ENCODE data around the gene ZNF521. TPM values are rescaled to one million over a fixed set of nuclear protein-coding genes. Genes with fewer than 3 reads are reported as not detected.

The ZNF521 gene
- total RNA-seq, 2 donors from 2014 or later, result 8.0 to 17.2 TPM

- Histone ChIP-seq H3K4me3 (no peak overlapping the region), H3K4me1 (ENCODE audit: control insufficient read depth in 1 of 2, low read depth in 2 of 2) (no peaks in the 10 kb centered on the region), H3K27ac (no peak overlapping the region), H3K36me3 (no peaks in the 10 kb centered on the region), H3K27me3 (replicated peaks; ENCODE audit: insufficient read depth) (no peaks in the 10 kb centered on the region), H3K9me3 (no peaks in the 10 kb centered on the region)
- DNase-seq (ENCODE audit: low spot score) (no peak), ATAC-seq (ENCODE audit: insufficient number of reproducible peaks, low FRiP score, low read depth) (no peak)
- TF ChIP-seq CTCF (IDR thresholded peaks at IDR 0.05), result no peak
Observed at GRCh38 chr18:25147877-25148488, 204.0 kb downstream of the ZNF521 start.

GRCh38 chr18:25146512-25146910 is 205.5 kb downstream of the ZNF521 start:
- H3K27ac ChIP-seq, result no peak overlapping the region
- ATAC-seq (ENCODE audit: insufficient number of reproducible peaks, low FRiP score, low read depth) (no peak), DNase-seq (ENCODE audit: low spot score) (no peak)
- H3K27me3 ChIP-seq (replicated peaks; ENCODE audit: insufficient read depth), result no peaks in the 10 kb centered on the region
- no peaks in the 10 kb centered on the region for H3K9me3 ChIP-seq
- no peaks in the 10 kb centered on the region for H3K4me1 ChIP-seq (ENCODE audit: control insufficient read depth in 1 of 2, low read depth in 2 of 2)
- no peaks in the 10 kb centered on the region for H3K36me3 ChIP-seq
- H3K4me3 ChIP-seq, result no peak overlapping the region
- TF ChIP-seq CTCF (IDR thresholded peaks at IDR 0.05), result no peak

- Histone ChIP-seq H3K36me3 (no peaks in the 10 kb centered on the region), H3K9me3 (no peaks in the 10 kb centered on the region), H3K27ac (no peak overlapping the region), H3K4me1 (ENCODE audit: control insufficient read depth in 1 of 2, low read depth in 2 of 2) (no peaks in the 10 kb centered on the region), H3K4me3 (no peak overlapping the region), H3K27me3 (replicated peaks; ENCODE audit: insufficient read depth) (no peaks in the 10 kb centered on the region)
- no peak for TF ChIP-seq CTCF (IDR thresholded peaks at IDR 0.05)
- DNase-seq (ENCODE audit: low spot score) (no peak), ATAC-seq (ENCODE audit: insufficient number of reproducible peaks, low FRiP score, low read depth) (no peak)
Observed at GRCh38 chr18:25145731-25146511, 206.0 kb downstream of the ZNF521 start.

GRCh38 chr18:25144820-25145219 is 207.1 kb downstream of the ZNF521 start:
- no peak overlapping the region for H3K27ac ChIP-seq
- TF ChIP-seq CTCF (IDR thresholded peaks at IDR 0.05), result no peak
- H3K4me1 ChIP-seq (ENCODE audit: control insufficient read depth in 1 of 2, low read depth in 2 of 2), result no peaks in the 10 kb centered on the region
- no peaks in the 10 kb centered on the region for H3K9me3 ChIP-seq
- no peak for ATAC-seq (ENCODE audit: insufficient number of reproducible peaks, low FRiP score, low read depth)
- no peaks in the 10 kb centered on the region for H3K27me3 ChIP-seq (replicated peaks; ENCODE audit: insufficient read depth)
- no peak for DNase-seq (ENCODE audit: low spot score)
- H3K4me3 ChIP-seq, result no peak overlapping the region
- no peaks in the 10 kb centered on the region for H3K36me3 ChIP-seq

GRCh38 chr18:25141886-25142285 is 210.1 kb downstream of the ZNF521 start:
- DNase-seq (ENCODE audit: low spot score), result no peak
- no peaks in the 10 kb centered on the region for H3K9me3 ChIP-seq
- no peak overlapping the region for H3K27ac ChIP-seq
- H3K4me3 ChIP-seq, result no peak overlapping the region
- no peaks in the 10 kb centered on the region for H3K36me3 ChIP-seq
- no peak for ATAC-seq (ENCODE audit: insufficient number of reproducible peaks, low FRiP score, low read depth)
- H3K4me1 ChIP-seq (ENCODE audit: control insufficient read depth in 1 of 2, low read depth in 2 of 2), result no peaks in the 10 kb centered on the region
- no peak for TF ChIP-seq CTCF (IDR thresholded peaks at IDR 0.05)
- no peaks in the 10 kb centered on the region for H3K27me3 ChIP-seq (replicated peaks; ENCODE audit: insufficient read depth)

All from thoracic aorta (tissue), 2 donors.